Dendritic cell treated with granulocyte-macrophage colony-stimulating factor and Interleukin-4, amounts not matched to agents 40 ng/mL and 50 ng/mL, for 4 days (primary cell): ENCODE measurements around the gene UBE2C.
A peak's percentile ranks its signal among the peaks of the same experiment; 100 is the strongest.
"Not testable (repeated sequence)": the region's sequence is repeated elsewhere in the genome, so short reads cannot be mapped to it uniquely, and the experiment has no call there.

ENCODE experiments used
- H3K27ac Mint-ChIP-seq: one replicate; pipeline ENCODE4 v1.8.0; 2022; ENCODE audit warnings: mild to moderate bottlenecking, mixed read lengths
- H3K27me3 Mint-ChIP-seq: one replicate; pipeline ENCODE4 v1.8.0; 2022; ENCODE audit warnings: mild to moderate bottlenecking, mixed read lengths
- H3K36me3 Mint-ChIP-seq: one replicate; pipeline ENCODE4 v1.8.0; 2022; ENCODE audit warnings: low read depth, mixed read lengths
- H3K4me1 Mint-ChIP-seq: one replicate; pipeline ENCODE4 v1.8.0; 2022; ENCODE audit warnings: low read depth, mixed read lengths
- H3K4me3 Mint-ChIP-seq: one replicate; pipeline ENCODE4 v1.8.0; 2022; ENCODE audit warnings: mild to moderate bottlenecking, moderate library complexity, mixed read lengths
- H3K9me3 Mint-ChIP-seq: one replicate; pipeline ENCODE4 v1.8.0; 2022; ENCODE audit warnings: mixed read lengths
- intact Hi-C: fragments of 100-400 bp; cut with micrococcal nuclease; formaldehyde crosslinking; loops from one replicate; pipeline ENCODE4 v1.15.0; 2022

UBE2C gene

GRCh38 chr20:45812157-45813005 lies at the start of gene UBE2C:
UBE2C (plus strand) TSS chr20:45812644; CDS start chr20:45812696, 52 bp downstream.
- Mint-ChIP-seq H3K27ac (peak within 1 kb of the TSS; percentile 39), H3K9me3 (no peaks in the 10 kb centered on the region), H3K4me1 (peaks cover 18% of the 10 kb centered on the region), H3K27me3 (no peaks in the 10 kb centered on the region), H3K4me3 (peak within 1 kb of the TSS; percentile 83), H3K36me3 (peaks cover 48% of the 10 kb centered on the region)
- intact Hi-C loops = loop anchor here (2.0 kb wide), 1 partner anchor 44 kb away; the partner anchor contains the start of genes ACOT8 and ZSWIM3

DNA sequence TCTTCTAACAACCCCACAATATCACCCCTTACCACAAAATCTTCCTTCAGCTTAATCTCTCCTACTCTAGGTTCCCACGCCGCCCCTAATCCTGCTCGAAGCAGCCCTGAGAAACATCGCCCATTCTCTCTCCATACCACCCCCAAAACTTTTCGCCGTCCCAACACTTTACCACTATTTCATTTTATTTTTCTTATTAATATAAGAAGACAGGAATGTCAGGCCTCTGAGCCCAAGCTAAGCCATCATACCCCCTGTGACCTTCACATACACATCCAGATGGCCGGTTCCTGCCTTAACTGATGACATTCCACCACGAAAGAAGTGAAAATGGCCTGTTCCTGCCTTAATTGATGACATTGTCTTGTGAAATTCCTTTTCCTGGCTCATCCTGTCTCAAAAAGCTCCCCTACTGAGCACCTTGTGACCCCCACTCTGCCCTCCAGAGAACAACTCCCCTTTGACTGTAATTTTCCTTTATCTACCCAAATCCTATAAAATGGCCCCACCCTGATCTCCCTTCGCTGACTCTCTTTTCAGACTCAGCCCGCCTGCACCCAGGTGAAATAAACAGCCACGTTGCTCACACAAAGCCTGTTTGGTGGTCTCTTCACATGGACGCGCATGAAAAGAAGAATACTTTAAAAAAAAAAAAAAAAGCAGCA lies 47.7 kb upstream of the UBE2C start:
- H3K9me3 Mint-ChIP-seq, H3K4me1 Mint-ChIP-seq, H3K36me3 Mint-ChIP-seq, intact Hi-C loops, H3K27ac Mint-ChIP-seq, H3K27me3 Mint-ChIP-seq, H3K4me3 Mint-ChIP-seq: not testable (repeated sequence)

GRCh38 chr20:45765307-45765875 lies 47.1 kb upstream of the UBE2C start:
- no peak overlapping the region for H3K4me3 Mint-ChIP-seq
- H3K9me3 Mint-ChIP-seq = no peaks in the 10 kb centered on the region
- intact Hi-C loops = no loop called here
- peaks cover 3% of the 10 kb centered on the region for H3K27me3 Mint-ChIP-seq
- H3K27ac Mint-ChIP-seq = no peak overlapping the region
- H3K36me3 Mint-ChIP-seq = no peaks in the 10 kb centered on the region
- H3K4me1 Mint-ChIP-seq = no peaks in the 10 kb centered on the region

DNA sequence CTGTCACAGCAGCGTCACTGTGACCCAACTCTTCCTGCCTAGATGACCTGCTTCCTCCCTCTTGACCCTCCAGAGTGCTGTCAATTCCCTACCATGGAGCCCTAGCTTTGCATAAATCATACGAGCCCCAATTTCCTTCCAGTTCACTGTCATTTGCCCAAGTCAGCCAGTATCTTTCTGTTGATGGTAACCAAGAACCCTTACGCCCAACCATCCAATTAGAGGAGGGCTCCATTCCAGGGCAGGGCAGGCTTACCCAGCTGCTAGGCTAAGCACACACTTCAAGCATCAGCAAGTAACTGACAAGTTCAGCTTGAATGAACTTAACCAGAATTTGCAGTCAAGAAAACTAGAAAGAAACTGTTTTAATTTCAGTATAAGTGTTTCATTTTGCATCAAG lies 46.5 kb upstream of the UBE2C start:
- Mint-ChIP-seq H3K27me3 (peaks cover 2% of the 10 kb centered on the region), H3K27ac (no peak overlapping the region), H3K4me1 (no peaks in the 10 kb centered on the region), H3K9me3 (no peaks in the 10 kb centered on the region), H3K4me3 (no peak overlapping the region), H3K36me3 (no peaks in the 10 kb centered on the region)
- intact Hi-C loops = no loop called here

GRCh38 chr20:45768479-45768878 lies 44.0 kb upstream of the UBE2C start:
- Mint-ChIP-seq H3K36me3 (no peaks in the 10 kb centered on the region), H3K4me3 (no peak overlapping the region), H3K27ac (no peak overlapping the region), H3K4me1 (peaks cover 5% of the 10 kb centered on the region), H3K9me3 (no peaks in the 10 kb centered on the region), H3K27me3 (peaks cover 6% of the 10 kb centered on the region)
- intact Hi-C loops = no loop called here

- H3K27ac Mint-ChIP-seq = no peak overlapping the region
Measured at GRCh38 chr20:45771182-45771759, 41.2 kb upstream of the UBE2C start.

DNA sequence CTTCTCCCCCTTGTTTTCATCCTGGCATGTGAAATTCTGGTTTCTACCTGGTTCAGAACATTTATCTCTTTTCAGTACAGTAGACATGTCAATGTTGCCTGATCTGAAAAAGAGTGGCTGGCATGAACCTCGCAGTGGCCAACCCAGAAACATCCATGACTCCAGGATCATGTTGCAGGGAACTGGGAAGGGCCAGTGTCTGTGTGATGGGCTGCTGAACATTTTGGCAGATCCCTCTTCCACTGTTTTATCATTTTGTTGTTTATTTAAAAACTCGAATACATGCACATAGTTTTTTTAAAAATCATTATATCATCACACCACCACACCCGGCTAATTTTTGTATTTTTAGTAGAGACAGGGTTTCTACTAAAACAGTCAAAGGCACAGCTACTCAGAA lies 39.8 kb upstream of the UBE2C start:
- H3K9me3 Mint-ChIP-seq = no peaks in the 10 kb centered on the region
- no peaks in the 10 kb centered on the region for H3K36me3 Mint-ChIP-seq
- intact Hi-C loops = loop anchor here (10.0 kb wide), 1 partner anchor 328 kb away; no protein-coding TSS in a partner anchor
- H3K4me1 Mint-ChIP-seq = peaks cover 5% of the 10 kb centered on the region
- no peak overlapping the region for H3K4me3 Mint-ChIP-seq
- H3K27me3 Mint-ChIP-seq = peaks cover 12% of the 10 kb centered on the region
- no peak overlapping the region for H3K27ac Mint-ChIP-seq

More at GRCh38 chr20:45771182-45771759, 41.2 kb upstream of the UBE2C start:
- Mint-ChIP-seq H3K36me3 (no peaks in the 10 kb centered on the region), H3K4me3 (no peak overlapping the region), H3K4me1 (peaks cover 5% of the 10 kb centered on the region), H3K9me3 (no peaks in the 10 kb centered on the region), H3K27me3 (peaks cover 12% of the 10 kb centered on the region)
- intact Hi-C loops = loop anchor here (1.0 to 10.0 kb wide), 5 partner anchors 179 to 452 kb away; partner anchors contain the start of gene EPPIN

- H3K9me3 Mint-ChIP-seq = no peaks in the 10 kb centered on the region
- no peaks in the 10 kb centered on the region for H3K36me3 Mint-ChIP-seq
- no peak overlapping the region for H3K27ac Mint-ChIP-seq
- H3K4me3 Mint-ChIP-seq = no peak overlapping the region
- peaks cover 14% of the 10 kb centered on the region for H3K27me3 Mint-ChIP-seq
- intact Hi-C loops = loop anchor here (10.0 kb wide), 1 partner anchor 330 kb away; no protein-coding TSS in a partner anchor
- H3K4me1 Mint-ChIP-seq = peaks cover 5% of the 10 kb centered on the region
Measured at GRCh38 chr20:45774945-45775344, 37.5 kb upstream of the UBE2C start.

GRCh38 chr20:45775411-45775810 lies 37.0 kb upstream of the UBE2C start:
- Mint-ChIP-seq H3K4me1 (peaks cover 5% of the 10 kb centered on the region), H3K27ac (no peak overlapping the region), H3K27me3 (peaks cover 14% of the 10 kb centered on the region), H3K4me3 (no peak overlapping the region), H3K9me3 (no peaks in the 10 kb centered on the region), H3K36me3 (no peaks in the 10 kb centered on the region)
- intact Hi-C loops = loop anchor here (10.0 kb wide), 1 partner anchor 331 kb away; no protein-coding TSS in a partner anchor

- intact Hi-C loops = loop anchor here (10.0 kb wide), 1 partner anchor 332 kb away; no protein-coding TSS in a partner anchor
- H3K9me3 Mint-ChIP-seq = no peaks in the 10 kb centered on the region
- H3K27me3 Mint-ChIP-seq = peaks cover 14% of the 10 kb centered on the region
- H3K27ac Mint-ChIP-seq = no peak overlapping the region
- no peaks in the 10 kb centered on the region for H3K4me1 Mint-ChIP-seq
- H3K4me3 Mint-ChIP-seq = no peak overlapping the region
- H3K36me3 Mint-ChIP-seq = no peaks in the 10 kb centered on the region
Measured at GRCh38 chr20:45776931-45777330, 35.5 kb upstream of the UBE2C start.

DNA sequence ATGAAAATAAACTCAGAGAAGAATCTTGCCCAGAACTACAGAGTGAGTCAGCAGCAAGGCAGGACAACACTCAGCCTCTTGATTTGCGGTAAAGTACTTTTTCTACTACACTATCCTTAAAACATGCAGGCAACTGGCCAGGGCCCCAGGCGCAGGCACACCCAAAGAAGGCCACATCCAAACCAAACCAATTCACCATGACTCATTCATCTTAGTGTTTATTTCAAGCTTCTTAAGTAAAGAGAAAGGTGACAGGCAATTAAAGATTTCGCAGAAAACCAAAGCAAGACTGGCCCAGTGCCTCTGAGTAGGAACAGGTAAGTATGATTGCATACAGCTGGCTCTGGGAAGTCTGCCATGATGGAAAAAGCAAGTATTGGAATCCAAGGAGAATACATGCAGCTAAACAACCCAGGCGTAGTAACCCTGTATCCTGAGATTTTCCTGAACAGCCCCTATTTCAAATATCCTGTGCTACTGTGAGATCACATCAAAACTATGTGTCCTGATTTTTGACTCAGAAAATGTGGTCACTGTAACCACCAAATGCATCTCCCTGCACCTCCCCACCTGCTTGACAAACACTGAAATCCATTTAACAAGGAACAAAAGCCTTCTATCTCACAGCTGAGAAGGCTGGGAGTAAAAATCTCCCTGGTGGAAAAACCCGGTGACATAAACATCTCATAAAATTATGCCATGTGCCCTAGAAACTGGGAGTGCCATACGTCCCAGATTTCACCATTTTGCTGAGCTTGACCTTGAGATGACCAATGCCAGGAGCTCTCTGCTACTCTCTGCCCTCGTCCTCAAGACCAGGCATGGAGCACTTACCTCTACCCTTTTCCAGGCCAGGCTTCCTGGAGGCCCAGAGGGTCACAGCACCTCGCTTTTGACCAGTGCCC lies 33.2 kb upstream of the UBE2C start:
- H3K4me1 Mint-ChIP-seq = peaks cover 4% of the 10 kb centered on the region
- no peaks in the 10 kb centered on the region for H3K9me3 Mint-ChIP-seq
- H3K4me3 Mint-ChIP-seq = no peak overlapping the region
- H3K27ac Mint-ChIP-seq = no peak overlapping the region
- intact Hi-C loops = loop anchor here (10.0 kb wide), 1 partner anchor 334 kb away; no protein-coding TSS in a partner anchor
- no peaks in the 10 kb centered on the region for H3K36me3 Mint-ChIP-seq
- peaks cover 9% of the 10 kb centered on the region for H3K27me3 Mint-ChIP-seq

DNA sequence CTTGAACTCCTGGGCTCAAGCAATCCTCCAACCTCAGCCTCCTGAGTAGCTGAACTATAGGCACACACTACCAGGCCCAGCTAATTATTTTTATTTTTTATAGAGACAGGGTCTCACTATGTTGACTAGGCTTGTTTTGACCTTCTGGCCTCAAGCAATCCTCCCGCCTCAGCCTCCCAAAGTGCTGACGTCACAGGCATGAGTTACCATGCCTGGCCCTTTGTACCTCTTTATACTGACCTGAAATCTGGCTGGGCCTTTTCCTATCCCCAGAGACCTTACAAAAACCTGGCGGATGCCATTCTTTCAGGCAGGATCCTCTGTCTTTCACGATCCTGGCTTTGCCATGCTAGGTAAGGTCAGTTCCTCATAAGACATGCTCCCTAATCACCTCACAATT lies 32.3 kb upstream of the UBE2C start:
- no peaks in the 10 kb centered on the region for H3K9me3 Mint-ChIP-seq
- intact Hi-C loops = no loop called here
- no peak overlapping the region for H3K27ac Mint-ChIP-seq
- H3K4me1 Mint-ChIP-seq = peaks cover 11% of the 10 kb centered on the region
- peaks cover 5% of the 10 kb centered on the region for H3K27me3 Mint-ChIP-seq
- H3K4me3 Mint-ChIP-seq = no peak overlapping the region
- no peaks in the 10 kb centered on the region for H3K36me3 Mint-ChIP-seq

DNA sequence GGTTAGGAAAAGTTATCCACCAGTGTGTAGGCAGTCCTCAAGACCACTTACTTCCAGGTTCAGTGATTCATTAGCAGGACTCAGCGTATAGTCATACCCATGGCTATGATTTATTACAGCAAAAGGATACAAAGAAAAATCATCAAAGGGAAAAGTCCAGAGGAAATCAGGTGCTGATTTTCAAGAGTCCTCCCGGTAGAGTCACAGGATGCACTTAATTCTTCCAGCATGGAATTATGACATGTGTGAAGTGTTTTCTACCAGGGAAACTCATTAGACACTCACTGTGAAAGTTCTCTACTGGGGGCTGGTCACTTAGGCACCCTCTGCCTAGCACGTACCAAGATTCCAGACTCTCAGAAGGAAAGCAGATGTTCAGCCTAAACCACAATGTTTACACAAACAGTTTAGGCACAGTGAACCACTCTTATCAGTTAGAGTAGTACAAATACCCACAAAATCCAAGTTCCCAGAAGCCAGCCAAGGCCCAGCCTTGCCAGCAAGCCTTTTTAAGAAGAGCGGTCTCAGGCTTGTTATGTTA lies 31.0 kb upstream of the UBE2C start:
- intact Hi-C loops = no loop called here
- H3K36me3 Mint-ChIP-seq = no peaks in the 10 kb centered on the region
- peaks cover 2% of the 10 kb centered on the region for H3K27me3 Mint-ChIP-seq
- H3K9me3 Mint-ChIP-seq = no peaks in the 10 kb centered on the region
- H3K4me1 Mint-ChIP-seq = peaks cover 11% of the 10 kb centered on the region
- no peak overlapping the region for H3K27ac Mint-ChIP-seq
- H3K4me3 Mint-ChIP-seq = no peak overlapping the region
